HG02623 (cell line): ENCODE measurements around the gene C4orf54.

Experiments used
- ATAC-seq: cut with Tn5 transposase; IDR thresholded peaks from one replicate; pipeline ENCODE4 v1.9.1; 2021; ENCODE audit warnings: moderate library complexity; ENCODE audit not compliant: unreplicated experiment

Gene C4orf54

GRCh38 chr4:99657798-99658197, at the start of gene C4orf54:
TSS of gene C4orf54 (minus strand) at chr4:99657828. CDS start at chr4:99654648, 3,180 bp downstream.
- ATAC-seq = no peak

- no peak for ATAC-seq
Measured at GRCh38 chr4:99705891-99706290, 48.3 kb upstream of the C4orf54 start.

GRCh38 chr4:99696801-99697200, 39.2 kb upstream of the C4orf54 start:
- ATAC-seq = no peak

- ATAC-seq = no peak
Measured at GRCh38 chr4:99693140-99693539, 35.5 kb upstream of the C4orf54 start.

GRCh38 chr4:99690990-99691389, 33.4 kb upstream of the C4orf54 start:
- ATAC-seq = no peak

- ATAC-seq = no peak
Measured at GRCh38 chr4:99690472-99690871, 32.8 kb upstream of the C4orf54 start.

GRCh38 chr4:99687120-99687519, 29.5 kb upstream of the C4orf54 start:
- ATAC-seq = no peak

- no peak for ATAC-seq
Measured at GRCh38 chr4:99685234-99685633, 27.6 kb upstream of the C4orf54 start.

- no peak for ATAC-seq
Measured at GRCh38 chr4:99683895-99684294, 26.3 kb upstream of the C4orf54 start.

- no peak for ATAC-seq
Measured at GRCh38 chr4:99679976-99680375, 22.3 kb upstream of the C4orf54 start.

- no peak for ATAC-seq
Measured at GRCh38 chr4:99679204-99679603, 21.6 kb upstream of the C4orf54 start.

GRCh38 chr4:99677161-99677560, 19.5 kb upstream of the C4orf54 start:
- ATAC-seq = no peak

- no peak for ATAC-seq
Measured at GRCh38 chr4:99670409-99671073, 12.9 kb upstream of the C4orf54 start.

- no peak for ATAC-seq
Measured at GRCh38 chr4:99669084-99669483, 11.5 kb upstream of the C4orf54 start.

GRCh38 chr4:99668472-99668871, 10.8 kb upstream of the C4orf54 start:
- no peak for ATAC-seq

GRCh38 chr4:99665983-99666382, 8.4 kb upstream of the C4orf54 start:
- ATAC-seq = no peak

- ATAC-seq = no peak
Measured at GRCh38 chr4:99664716-99665115, 7.1 kb upstream of the C4orf54 start.

- no peak for ATAC-seq
Measured at GRCh38 chr4:99661907-99662306, 4.3 kb upstream of the C4orf54 start.

- ATAC-seq = no peak
Measured at GRCh38 chr4:99658666-99659065, 1.0 kb upstream of the C4orf54 start.

GRCh38 chr4:99655308-99656081, 2.1 kb downstream of the C4orf54 start:
- ATAC-seq = no peak

GRCh38 chr4:99654361-99654761, 3.3 kb downstream of the C4orf54 start:
- ATAC-seq = no peak

GRCh38 chr4:99653916-99654315, 3.7 kb downstream of the C4orf54 start:
- no peak for ATAC-seq
